Activated naive CD4-positive, alpha-beta T cell treated with anti-CD3 and anti-CD28 coated beads, Interleukin-2, amount 10 ng/mL, durations not matched to agents 7 days and 5 days (primary cell): Measurements from ENCODE around the gene NUP43.

ENCODE experiments used
- CTCF ChIA-PET: fragments of 350-600 bp; sonication (Branson Sonifier 250); formaldehyde crosslinking; loops from one replicate; lab custom pipeline; 2021; ENCODE audit warnings: antibody characterized with exemption; lab: Charles Lee
- DNase-seq: peaks from one replicate; pipeline ENCODE4 v3.0.0-alpha.2; 2020
- H3K27ac Mint-ChIP-seq: one replicate; pipeline ENCODE4 v1.8.0; 2021; ENCODE audit warnings: mild to moderate bottlenecking, moderate library complexity, mixed read lengths
- H3K27me3 Mint-ChIP-seq: one replicate; pipeline ENCODE4 v1.8.0; 2021; ENCODE audit warnings: mild to moderate bottlenecking, mixed read lengths
- H3K36me3 Mint-ChIP-seq: one replicate; pipeline ENCODE4 v1.8.0; 2021; ENCODE audit warnings: mixed read lengths
- H3K4me1 Mint-ChIP-seq: one replicate; pipeline ENCODE4 v1.8.0; 2021; ENCODE audit warnings: mixed read lengths
- H3K4me3 Mint-ChIP-seq: one replicate; pipeline ENCODE4 v1.8.0; 2021; ENCODE audit warnings: mild to moderate bottlenecking, moderate library complexity, mixed read lengths
- H3K9me3 Mint-ChIP-seq: one replicate; pipeline ENCODE4 v1.8.0; 2021; ENCODE audit warnings: mixed read lengths

Gene NUP43

GRCh38 chr6:149728499-149729234 lies 17.7 kb downstream of the NUP43 start:
- H3K36me3 Mint-ChIP-seq: peaks cover 50% of the 10 kb centered on the region
- H3K4me3 Mint-ChIP-seq: peak overlapping the region; percentile 18

GRCh38 chr6:149727793-149728498 lies 18.4 kb downstream of the NUP43 start:
- Mint-ChIP-seq H3K27me3 (no peaks in the 10 kb centered on the region), H3K36me3 (peaks cover 46% of the 10 kb centered on the region), H3K4me3 (peak overlapping the region; percentile 18), H3K4me1 (peaks cover 30% of the 10 kb centered on the region), H3K9me3 (no peaks in the 10 kb centered on the region), H3K27ac (peak overlapping the region; percentile 75)
- DNase-seq: no peak
- CTCF ChIA-PET: interaction anchor here (0.6 kb wide), 1 partner anchor 17 kb away, joined by 4 read pairs; no protein-coding TSS in a partner anchor

More at GRCh38 chr6:149728499-149729234, 17.7 kb downstream of the NUP43 start:
- Mint-ChIP-seq H3K27ac (peak overlapping the region; percentile 75), H3K9me3 (no peaks in the 10 kb centered on the region), H3K4me1 (peaks cover 30% of the 10 kb centered on the region), H3K27me3 (no peaks in the 10 kb centered on the region)
- no peak for DNase-seq
- CTCF ChIA-PET: interaction anchor here (0.6 kb wide), 1 partner anchor 16 kb away, joined by 4 read pairs; no protein-coding TSS in a partner anchor

- H3K4me1 Mint-ChIP-seq: peaks cover 30% of the 10 kb centered on the region
- DNase-seq: no peak
- H3K4me3 Mint-ChIP-seq: no peak overlapping the region
- CTCF ChIA-PET: interaction anchor here (1.5 kb wide), 1 partner anchor 108 kb away, joined by 3 read pairs; no protein-coding TSS in a partner anchor
- no peaks in the 10 kb centered on the region for H3K9me3 Mint-ChIP-seq
- H3K36me3 Mint-ChIP-seq: peaks cover 38% of the 10 kb centered on the region
- no peaks in the 10 kb centered on the region for H3K27me3 Mint-ChIP-seq
- H3K27ac Mint-ChIP-seq: no peak overlapping the region
These were observed 20.5 kb downstream of the NUP43 start for GRCh38 chr6:149725785-149726184.

GRCh38 chr6:149723771-149724417 lies 22.4 kb downstream of the NUP43 start:
- Mint-ChIP-seq H3K9me3 (no peaks in the 10 kb centered on the region), H3K36me3 (peaks cover 30% of the 10 kb centered on the region), H3K27ac (peak overlapping the region; percentile 22), H3K4me3 (no peak overlapping the region), H3K27me3 (no peaks in the 10 kb centered on the region), H3K4me1 (peaks cover 29% of the 10 kb centered on the region)
- DNase-seq: peak; percentile 64
- CTCF ChIA-PET: interaction anchor here (0.6 to 1.7 kb wide), 10 partner anchors 23 to 827 kb away, joined by 3 to 6 read pairs (median 4); no protein-coding TSS in a partner anchor

GRCh38 chr6:149723262-149723661 lies 23.1 kb downstream of the NUP43 start:
- Mint-ChIP-seq H3K4me3 (no peak overlapping the region), H3K9me3 (no peaks in the 10 kb centered on the region)
- CTCF ChIA-PET: interaction anchor here (0.6 to 1.7 kb wide), 11 partner anchors 20 to 826 kb away, joined by 3 to 6 read pairs (median 4); no protein-coding TSS in a partner anchor

GRCh38 chr6:149719531-149719930 lies 26.8 kb downstream of the NUP43 start:
- no peak for DNase-seq
- peaks cover 4% of the 10 kb centered on the region for H3K27me3 Mint-ChIP-seq
- peak overlapping the region; percentile 0 for H3K4me3 Mint-ChIP-seq
- no peaks in the 10 kb centered on the region for H3K9me3 Mint-ChIP-seq
- H3K4me1 Mint-ChIP-seq: peaks cover 39% of the 10 kb centered on the region
- CTCF ChIA-PET: interaction anchor here (1.8 kb wide), 1 partner anchor 27 kb away, joined by 7 read pairs; the partner anchor contains the start of gene NUP43
- H3K27ac Mint-ChIP-seq: no peak overlapping the region
- H3K36me3 Mint-ChIP-seq: peaks cover 24% of the 10 kb centered on the region

More at GRCh38 chr6:149723262-149723661, 23.1 kb downstream of the NUP43 start:
- Mint-ChIP-seq H3K27me3 (no peaks in the 10 kb centered on the region), H3K36me3 (peaks cover 23% of the 10 kb centered on the region), H3K27ac (no peak overlapping the region), H3K4me1 (peaks cover 29% of the 10 kb centered on the region)
- DNase-seq: no peak

- Mint-ChIP-seq H3K4me3 (peak within 1 kb of the TSS; percentile 91), H3K36me3 (peaks cover 24% of the 10 kb centered on the region), H3K4me1 (peaks cover 41% of the 10 kb centered on the region), H3K9me3 (no peaks in the 10 kb centered on the region), H3K27ac (peak within 1 kb of the TSS; percentile 99), H3K27me3 (peaks cover 4% of the 10 kb centered on the region)
- peak; percentile 95 for DNase-seq
- CTCF ChIA-PET: interaction anchor here (1.8 to 2.2 kb wide), 3 partner anchors 23 to 153 kb away, joined by 5 to 7 read pairs (median 5); partner anchors contain the start of genes GINM1 and NUP43
These were observed 28.5 kb downstream of the NUP43 start, which contains the start of gene LATS1 for GRCh38 chr6:149717588-149718458. Gene LATS1 (minus strand): TSS chr6:149718101. CDS start chr6:149702126, 15,975 bp downstream.

- Mint-ChIP-seq H3K4me1 (peaks cover 41% of the 10 kb centered on the region), H3K27ac (peak overlapping the region; percentile 99), H3K4me3 (peak overlapping the region; percentile 91), H3K36me3 (peaks cover 24% of the 10 kb centered on the region), H3K9me3 (no peaks in the 10 kb centered on the region), H3K27me3 (peaks cover 4% of the 10 kb centered on the region)
- no peak for DNase-seq
- CTCF ChIA-PET: interaction anchor here (1.2 to 2.2 kb wide), 3 partner anchors 22 to 152 kb away, joined by 3 to 5 read pairs (median 5); partner anchors contain the start of gene GINM1
These were observed 29.1 kb downstream of the NUP43 start for GRCh38 chr6:149717255-149717587.

GRCh38 chr6:149716181-149716963 lies 30.0 kb downstream of the NUP43 start:
- DNase-seq: peak; percentile 28
- Mint-ChIP-seq H3K4me1 (peaks cover 45% of the 10 kb centered on the region), H3K9me3 (no peaks in the 10 kb centered on the region), H3K36me3 (peaks cover 26% of the 10 kb centered on the region), H3K27ac (peak overlapping the region; percentile 99), H3K27me3 (peaks cover 4% of the 10 kb centered on the region), H3K4me3 (peak overlapping the region; percentile 91)
- CTCF ChIA-PET: interaction anchor here (0.7 to 1.9 kb wide), 3 partner anchors 21 to 699 kb away, joined by 3 to 5 read pairs (median 4); no protein-coding TSS in a partner anchor

GRCh38 chr6:149714442-149714841 lies 31.9 kb downstream of the NUP43 start:
- Mint-ChIP-seq H3K4me3 (no peak overlapping the region), H3K9me3 (no peaks in the 10 kb centered on the region), H3K36me3 (peaks cover 29% of the 10 kb centered on the region), H3K27ac (no peak overlapping the region), H3K4me1 (peaks cover 55% of the 10 kb centered on the region), H3K27me3 (peaks cover 4% of the 10 kb centered on the region)
- CTCF ChIA-PET: interaction anchor here (1.0 kb wide), 1 partner anchor 153 kb away, joined by 3 read pairs; no protein-coding TSS in a partner anchor
- no peak for DNase-seq

- H3K36me3 Mint-ChIP-seq: peaks cover 23% of the 10 kb centered on the region
- CTCF ChIA-PET: no interaction called here
- H3K27ac Mint-ChIP-seq: no peak overlapping the region
- H3K27me3 Mint-ChIP-seq: no peaks in the 10 kb centered on the region
- no peak overlapping the region for H3K4me3 Mint-ChIP-seq
- peaks cover 52% of the 10 kb centered on the region for H3K4me1 Mint-ChIP-seq
- H3K9me3 Mint-ChIP-seq: no peaks in the 10 kb centered on the region
- DNase-seq: no peak
These were observed 34.6 kb downstream of the NUP43 start for GRCh38 chr6:149711711-149712110.

- no peak overlapping the region for H3K4me3 Mint-ChIP-seq
- H3K27ac Mint-ChIP-seq: no peak overlapping the region
- no peak for DNase-seq
- no peaks in the 10 kb centered on the region for H3K9me3 Mint-ChIP-seq
- no peaks in the 10 kb centered on the region for H3K27me3 Mint-ChIP-seq
- peaks cover 17% of the 10 kb centered on the region for H3K36me3 Mint-ChIP-seq
- H3K4me1 Mint-ChIP-seq: peaks cover 27% of the 10 kb centered on the region
- CTCF ChIA-PET: interaction anchor here (0.6 kb wide), 1 partner anchor 38 kb away, joined by 3 read pairs; no protein-coding TSS in a partner anchor
These were observed 44.6 kb downstream of the NUP43 start for GRCh38 chr6:149701714-149702113.
